WTC11 (cell line): Measurements from ENCODE around the gene PALMD. TPM values are rescaled to one million over a fixed set of nuclear protein-coding genes. Genes with fewer than 3 reads are reported as not detected.

Experiments
- ATAC-seq: fragments of 200-7000 bp; cut with Tn5 transposase; 2 replicates; pipeline ENCODE4 v1.10.0; 2021; ENCODE audit warnings: mild to moderate bottlenecking, moderate library complexity
- CTCF ChIA-PET: fragments of 300-600 bp; sonication (Branson Sonifier 250); formaldehyde crosslinking; loops from one replicate; lab custom pipeline; 2021; ENCODE audit warnings: antibody characterized with exemption; lab: Charles Lee
- POLR2A ChIA-PET: fragments of 350-600 bp; sonication (Branson Sonifier 250); formaldehyde crosslinking; loops from one replicate; lab custom pipeline; 2021; ENCODE audit warnings: antibody characterized with exemption; lab: Charles Lee
- DNase-seq: peaks from one replicate; pipeline ENCODE4 v3.0.0; 2021; ENCODE audit warnings: low spot score
- H3K27ac Mint-ChIP-seq: 2 replicates; pipeline ENCODE4 v1.8.0; 2021; ENCODE audit warnings: mixed read lengths
- H3K27me3 Mint-ChIP-seq: 2 replicates; pipeline ENCODE4 v1.8.0; 2021; ENCODE audit warnings: low read depth, mild to moderate bottlenecking, moderate library complexity, mixed read lengths
- H3K36me3 Mint-ChIP-seq: 2 replicates; pipeline ENCODE4 v1.8.0; 2021; ENCODE audit warnings: mixed read lengths
- H3K4me1 Mint-ChIP-seq: 2 replicates; pipeline ENCODE4 v1.8.0; 2022; ENCODE audit warnings: mixed read lengths
- H3K4me3 Mint-ChIP-seq: 2 replicates; pipeline ENCODE4 v1.8.0; 2021; ENCODE audit warnings: mild to moderate bottlenecking, moderate library complexity, mixed read lengths
- H3K9me3 Mint-ChIP-seq: 2 replicates; pipeline ENCODE4 v1.8.0; 2021; ENCODE audit warnings: mixed read lengths
- AFF4 ChIP-seq: sonication (generic); formaldehyde crosslinking; IDR thresholded peaks from 2 replicates; pipeline ENCODE4 v1.8.1; 2023; ENCODE audit warnings: mild to moderate bottlenecking, missing genetic modification reagents, borderline replicate concordance
- ARID4B ChIP-seq: sonication (generic); formaldehyde crosslinking; IDR thresholded peaks from 2 replicates; pipeline ENCODE4 v1.8.0; 2023; ENCODE audit warnings: missing genetic modification reagents, mild to moderate bottlenecking, borderline replicate concordance
- ELF4 ChIP-seq: sonication (generic); formaldehyde crosslinking; IDR thresholded peaks from 2 replicates; pipeline ENCODE4 v1.8.1; 2022; ENCODE audit warnings: low read depth, mild to moderate bottlenecking, moderate library complexity, missing genetic modification reagents
- EMX1 ChIP-seq: fragments of 250-450 bp; sonication (Bioruptor Pico); IDR thresholded peaks from 2 replicates; pipeline ENCODE4 v1.8.0; 2021; ENCODE audit warnings: mild to moderate bottlenecking
- FOXK1 ChIP-seq: sonication (generic); formaldehyde crosslinking; IDR thresholded peaks from 2 replicates; pipeline ENCODE4 v1.8.0; 2022; ENCODE audit warnings: mild to moderate bottlenecking, moderate library complexity, missing genetic modification reagents
- FOXP1 ChIP-seq: sonication (generic); formaldehyde crosslinking; IDR thresholded peaks from 2 replicates; pipeline ENCODE4 v1.8.0; 2022; ENCODE audit warnings: missing genetic modification reagents, mild to moderate bottlenecking, moderate library complexity, borderline replicate concordance
- JAZF1 ChIP-seq: fragments of 250-450 bp; sonication (Bioruptor Pico); IDR thresholded peaks from 2 replicates; pipeline ENCODE4 v1.9.0; 2021; ENCODE audit warnings: moderate library complexity, mild to moderate bottlenecking, inconsistent platforms
- KAT7 ChIP-seq: sonication (generic); formaldehyde crosslinking; IDR thresholded peaks from 2 replicates; pipeline ENCODE4 v1.8.1; 2023; ENCODE audit warnings: missing genetic modification reagents, mild to moderate bottlenecking, borderline replicate concordance
- NFATC4 ChIP-seq: fragments of 250-450 bp; sonication (Bioruptor Pico); IDR thresholded peaks from 2 replicates; pipeline ENCODE4 v1.9.0; 2021; ENCODE audit warnings: mild to moderate bottlenecking
- RORB ChIP-seq: fragments of 250-450 bp; sonication (Bioruptor Pico); IDR thresholded peaks from 2 replicates; pipeline ENCODE4 v1.9.0; 2021; ENCODE audit warnings: mild to moderate bottlenecking
- SP1 ChIP-seq: sonication (generic); formaldehyde crosslinking; conservative IDR thresholded peaks from 2 replicates; pipeline ENCODE4 v1.8.1; 2022; ENCODE audit warnings: missing genetic modification reagents
- TCF7 ChIP-seq: sonication (generic); formaldehyde crosslinking; IDR thresholded peaks from 2 replicates; pipeline ENCODE4 v1.8.0; 2022; ENCODE audit warnings: mild to moderate bottlenecking, low read depth, missing genetic modification reagents, moderate library complexity
- ZNF121 ChIP-seq: sonication (generic); formaldehyde crosslinking; IDR thresholded peaks from 2 replicates; pipeline ENCODE4 v1.8.0; 2023; ENCODE audit warnings: missing genetic modification reagents
- ZNF263 ChIP-seq: sonication (generic); formaldehyde crosslinking; IDR thresholded peaks from 2 replicates; pipeline ENCODE4 v1.8.1; 2022; ENCODE audit warnings: low read depth, mild to moderate bottlenecking, moderate library complexity, missing genetic modification reagents
- ZNF281 ChIP-seq: sonication (generic); formaldehyde crosslinking; IDR thresholded peaks from 2 replicates; pipeline ENCODE4 v1.8.0; 2023; ENCODE audit warnings: mild to moderate bottlenecking, missing genetic modification reagents
- ZNF423 ChIP-seq: fragments of 250-450 bp; sonication (Bioruptor Pico); IDR thresholded peaks from 2 replicates; pipeline ENCODE4 v2.1.2; 2022; ENCODE audit warnings: mild to moderate bottlenecking, moderate library complexity
- ZNF671 ChIP-seq: fragments of 250-450 bp; sonication (Bioruptor Pico); IDR thresholded peaks from 2 replicates; pipeline ENCODE4 v1.8.0; 2021; ENCODE audit warnings: mild to moderate bottlenecking
- total RNA-seq: library from RNA; stranded (reverse); gene quantifications from 3 replicates; pipeline ENCODE4 v1.2.3, GENCODE V29; 2021
- TF ChIP-seq, protein P1 (sequence below): fragments of 250-450 bp; sonication (Bioruptor Pico); IDR thresholded peaks from 2 replicates; pipeline ENCODE4 v1.9.0; 2021; ENCODE audit warnings: mild to moderate bottlenecking

The PALMD gene
- total RNA-seq, 1 experiment from 2014 or later: 0.07 TPM

DNA sequence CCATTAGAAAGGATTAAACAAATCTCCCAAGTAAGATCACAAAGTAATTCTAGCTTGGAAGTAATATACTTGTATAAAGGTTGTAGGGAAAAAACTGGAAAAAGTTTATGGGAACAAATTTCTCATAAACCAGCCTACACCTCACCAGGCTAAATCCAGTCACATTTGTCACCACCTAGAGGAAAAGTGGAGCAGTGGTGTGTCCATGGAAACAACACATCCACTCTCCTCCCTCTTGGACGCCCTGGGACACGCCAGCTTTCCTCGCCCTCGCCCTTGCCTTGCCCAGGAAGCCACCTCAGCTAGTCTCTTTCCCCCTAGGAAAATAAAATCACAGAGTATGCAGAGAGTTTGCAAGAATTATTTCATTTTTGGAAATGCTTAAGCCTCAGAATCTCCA lies 2.2 kb downstream of the PALMD start (continued):
- no peak for TF ChIP-seq AFF4
- no peak for TF ChIP-seq TCF7
- no peak for TF ChIP-seq EMX1
- no peak for TF ChIP-seq KAT7 (CRISPR knock-in tag)
- no peak for TF ChIP-seq ZNF263 (CRISPR knock-in tag)
- TF ChIP-seq, protein P1, sequence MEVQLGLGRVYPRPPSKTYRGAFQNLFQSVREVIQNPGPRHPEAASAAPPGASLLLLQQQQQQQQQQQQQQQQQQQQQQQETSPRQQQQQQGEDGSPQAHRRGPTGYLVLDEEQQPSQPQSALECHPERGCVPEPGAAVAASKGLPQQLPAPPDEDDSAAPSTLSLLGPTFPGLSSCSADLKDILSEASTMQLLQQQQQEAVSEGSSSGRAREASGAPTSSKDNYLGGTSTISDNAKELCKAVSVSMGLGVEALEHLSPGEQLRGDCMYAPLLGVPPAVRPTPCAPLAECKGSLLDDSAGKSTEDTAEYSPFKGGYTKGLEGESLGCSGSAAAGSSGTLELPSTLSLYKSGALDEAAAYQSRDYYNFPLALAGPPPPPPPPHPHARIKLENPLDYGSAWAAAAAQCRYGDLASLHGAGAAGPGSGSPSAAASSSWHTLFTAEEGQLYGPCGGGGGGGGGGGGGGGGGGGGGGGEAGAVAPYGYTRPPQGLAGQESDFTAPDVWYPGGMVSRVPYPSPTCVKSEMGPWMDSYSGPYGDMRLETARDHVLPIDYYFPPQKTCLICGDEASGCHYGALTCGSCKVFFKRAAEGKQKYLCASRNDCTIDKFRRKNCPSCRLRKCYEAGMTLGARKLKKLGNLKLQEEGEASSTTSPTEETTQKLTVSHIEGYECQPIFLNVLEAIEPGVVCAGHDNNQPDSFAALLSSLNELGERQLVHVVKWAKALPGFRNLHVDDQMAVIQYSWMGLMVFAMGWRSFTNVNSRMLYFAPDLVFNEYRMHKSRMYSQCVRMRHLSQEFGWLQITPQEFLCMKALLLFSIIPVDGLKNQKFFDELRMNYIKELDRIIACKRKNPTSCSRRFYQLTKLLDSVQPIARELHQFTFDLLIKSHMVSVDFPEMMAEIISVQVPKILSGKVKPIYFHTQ: no peak

GRCh38 chr1:99650030-99650429 lies 4.1 kb downstream of the PALMD start:
- Mint-ChIP-seq H3K4me3 (no peak overlapping the region), H3K27me3 (no peaks in the 10 kb centered on the region), H3K36me3 (no peaks in the 10 kb centered on the region), H3K27ac (no peak overlapping the region; the same call in 1 of the 2 replicates), H3K9me3 (no peaks in the 10 kb centered on the region), H3K4me1 (peaks cover 61% of the 10 kb centered on the region)
- POLR2A ChIA-PET: no interaction called here
- CTCF ChIA-PET: no interaction called here
- ATAC-seq (no peak), DNase-seq (no peak)
- TF ChIP-seq ZNF423 (CRISPR knock-in tag) (no peak), RORB (CRISPR knock-in tag) (no peak), JAZF1 (CRISPR knock-in tag) (no peak), KAT7 (CRISPR knock-in tag) (no peak), ZNF281 (no peak), FOXP1 (no peak), NFATC4 (CRISPR knock-in tag) (no peak), ZNF671 (CRISPR knock-in tag) (no peak), ARID4B (CRISPR knock-in tag) (no peak), SP1 (CRISPR knock-in tag) (no peak), ZNF121 (no peak), FOXK1 (CRISPR knock-in tag) (no peak), ELF4 (CRISPR knock-in tag) (no peak)
- TF ChIP-seq, protein P1: no peak
- TF ChIP-seq, all 79 proteins: peak for 0
